ENCODE data around the gene PRLR.
"Not testable (repeated sequence)": the region's sequence is repeated elsewhere in the genome, so short reads cannot be mapped to it uniquely, and the experiment has no call there.

DNA sequence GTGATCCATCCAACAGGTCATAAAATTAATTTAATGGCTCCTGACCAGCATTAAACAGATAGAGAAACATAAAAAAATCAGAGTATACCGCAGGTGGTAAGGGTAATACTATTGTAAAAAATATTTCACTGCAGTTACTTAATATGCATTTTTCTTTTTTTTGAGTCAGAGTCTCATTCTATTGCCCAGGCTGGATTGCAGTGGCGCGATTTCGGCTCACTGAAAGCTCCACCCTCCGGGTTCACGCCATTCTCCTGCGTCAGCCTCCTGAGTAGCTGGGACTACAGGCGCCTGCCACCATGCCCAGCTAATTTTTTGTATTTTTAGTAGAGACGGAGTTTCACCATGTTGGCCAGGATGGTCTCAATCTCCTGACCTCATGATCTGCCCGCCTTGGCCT is 15.1 kb upstream of the PRLR start:
- TF ChIP-seq, protein P1, sequence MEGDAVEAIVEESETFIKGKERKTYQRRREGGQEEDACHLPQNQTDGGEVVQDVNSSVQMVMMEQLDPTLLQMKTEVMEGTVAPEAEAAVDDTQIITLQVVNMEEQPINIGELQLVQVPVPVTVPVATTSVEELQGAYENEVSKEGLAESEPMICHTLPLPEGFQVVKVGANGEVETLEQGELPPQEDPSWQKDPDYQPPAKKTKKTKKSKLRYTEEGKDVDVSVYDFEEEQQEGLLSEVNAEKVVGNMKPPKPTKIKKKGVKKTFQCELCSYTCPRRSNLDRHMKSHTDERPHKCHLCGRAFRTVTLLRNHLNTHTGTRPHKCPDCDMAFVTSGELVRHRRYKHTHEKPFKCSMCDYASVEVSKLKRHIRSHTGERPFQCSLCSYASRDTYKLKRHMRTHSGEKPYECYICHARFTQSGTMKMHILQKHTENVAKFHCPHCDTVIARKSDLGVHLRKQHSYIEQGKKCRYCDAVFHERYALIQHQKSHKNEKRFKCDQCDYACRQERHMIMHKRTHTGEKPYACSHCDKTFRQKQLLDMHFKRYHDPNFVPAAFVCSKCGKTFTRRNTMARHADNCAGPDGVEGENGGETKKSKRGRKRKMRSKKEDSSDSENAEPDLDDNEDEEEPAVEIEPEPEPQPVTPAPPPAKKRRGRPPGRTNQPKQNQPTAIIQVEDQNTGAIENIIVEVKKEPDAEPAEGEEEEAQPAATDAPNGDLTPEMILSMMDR (IDR thresholded peaks at IDR 0.05), result not testable (repeated sequence)
- TF ChIP-seq POLR2A (IDR thresholded peaks at IDR 0.05), result not testable (repeated sequence)

Measured in heart left ventricle (tissue), 13 donors.